HL-60/S4 (cell line): ENCODE data around the gene NECTIN4.

Source experiments
- in situ Hi-C: fragments of 300-500 bp; cut with MboI; formaldehyde crosslinking; loops from 2 replicates; pipeline ENCODE4 v1.14.3; 2022; ENCODE audit warnings: low sequenced_read_pairs

NECTIN4 gene

GRCh38 chr1:161113915-161114314 lies 24.6 kb upstream of the NECTIN4 start:
- in situ Hi-C loops = no loop called here

- in situ Hi-C loops = no loop called here
These were observed 22.2 kb upstream of the NECTIN4 start for GRCh38 chr1:161111527-161111926.

- in situ Hi-C loops = no loop called here
These were observed 21.8 kb upstream of the NECTIN4 start for GRCh38 chr1:161111117-161111516.

- in situ Hi-C loops = loop anchor here (10.0 kb wide), 1 partner anchor 422 kb away; no protein-coding TSS in a partner anchor
These were observed 17.1 kb upstream of the NECTIN4 start for GRCh38 chr1:161106431-161106830.

GRCh38 chr1:161100556-161100955 lies 11.2 kb upstream of the NECTIN4 start:
- in situ Hi-C loops = loop anchor here (10.0 kb wide), 1 partner anchor 416 kb away; no protein-coding TSS in a partner anchor

- in situ Hi-C loops = no loop called here
These were observed 9.9 kb upstream of the NECTIN4 start for GRCh38 chr1:161099090-161099802.

GRCh38 chr1:161098210-161099068 lies 9.1 kb upstream of the NECTIN4 start, which contains the start of gene KLHDC9:
KLHDC9 (plus strand) TSS chr1:161098361; CDS start chr1:161098536, 175 bp downstream.
- in situ Hi-C loops = no loop called here

GRCh38 chr1:161096530-161096929 lies 7.2 kb upstream of the NECTIN4 start:
- in situ Hi-C loops = no loop called here

- in situ Hi-C loops = no loop called here
These were observed 6.7 kb upstream of the NECTIN4 start for GRCh38 chr1:161096015-161096414.

- in situ Hi-C loops = no loop called here
These were observed 5.9 kb upstream of the NECTIN4 start for GRCh38 chr1:161095230-161095629.

GRCh38 chr1:161094481-161094880 lies 5.1 kb upstream of the NECTIN4 start:
- in situ Hi-C loops = no loop called here

GRCh38 chr1:161092621-161093028 lies 3.3 kb upstream of the NECTIN4 start:
- in situ Hi-C loops = no loop called here

GRCh38 chr1:161091796-161092507 lies 2.6 kb upstream of the NECTIN4 start:
- in situ Hi-C loops = no loop called here

- in situ Hi-C loops = no loop called here
These were observed 1.7 kb upstream of the NECTIN4 start for GRCh38 chr1:161091093-161091492.

GRCh38 chr1:161090617-161091016 lies 1.3 kb upstream of the NECTIN4 start:
- in situ Hi-C loops = no loop called here

- in situ Hi-C loops = loop anchor here (10.0 kb wide), 1 partner anchor 95 kb away; no protein-coding TSS in a partner anchor
These were observed 580 bp upstream of the NECTIN4 start for GRCh38 chr1:161089938-161090337.

GRCh38 chr1:161088587-161089110 lies 709 bp downstream of the NECTIN4 start:
- in situ Hi-C loops = loop anchor here (10.0 kb wide), 1 partner anchor 94 kb away; no protein-coding TSS in a partner anchor

GRCh38 chr1:161086457-161086856 lies 2.9 kb downstream of the NECTIN4 start:
- in situ Hi-C loops = loop anchor here (10.0 kb wide), 1 partner anchor 92 kb away; no protein-coding TSS in a partner anchor

- in situ Hi-C loops = loop anchor here (10.0 kb wide), 1 partner anchor 90 kb away; no protein-coding TSS in a partner anchor
These were observed 4.2 kb downstream of the NECTIN4 start for GRCh38 chr1:161085165-161085564.

GRCh38 chr1:161084597-161084988 lies 4.8 kb downstream of the NECTIN4 start:
- in situ Hi-C loops = loop anchor here (10.0 kb wide), 1 partner anchor 90 kb away; no protein-coding TSS in a partner anchor
